Measurements from ENCODE around the gene SORCS2.

Gene SORCS2

DNA sequence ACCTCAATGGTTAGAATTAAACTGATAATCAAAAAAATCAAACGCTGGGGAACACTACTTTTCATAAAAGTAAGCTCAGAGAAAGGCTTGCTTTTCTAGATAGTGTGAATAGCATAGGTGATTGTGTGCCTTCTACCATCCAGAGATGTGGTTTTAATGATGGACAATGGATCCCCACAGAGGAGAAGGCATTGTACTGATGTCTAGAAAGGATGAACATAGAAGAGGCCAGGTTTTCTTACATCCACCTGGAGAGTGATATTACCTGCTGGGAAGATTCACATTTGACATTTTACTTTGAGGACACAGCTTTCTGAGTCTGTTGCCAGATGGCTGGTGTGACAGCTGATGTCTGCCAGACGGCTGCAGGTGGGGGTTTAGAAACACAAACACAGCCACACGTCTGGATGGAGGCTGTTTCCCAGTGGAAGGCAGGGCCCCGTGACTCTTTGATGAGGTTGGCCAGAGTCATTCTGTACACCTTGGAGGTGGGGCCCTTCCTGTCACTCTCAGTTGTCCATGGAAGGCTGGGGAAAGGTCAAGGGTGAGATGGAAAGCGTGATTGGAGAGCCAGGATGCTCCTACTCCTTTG is 128.0 kb downstream of the SORCS2 start:
- H3K9me3 ChIP-seq (ENCODE audit: control insufficient read depth, insufficient read depth, low read depth, low read length): no peaks in the 10 kb centered on the region
- CTCF ChIA-PET: no interaction called here
- no peaks in the 10 kb centered on the region for H3K36me3 ChIP-seq (ENCODE audit: control insufficient read depth in 2 of 2, insufficient read depth in 1 of 2, low read length in 2 of 2)
- POLR2A ChIA-PET: no interaction called here
- TF ChIP-seq ZNF223 (tag by site-specific recombination; IDR thresholded peaks at IDR 0.05) (no peak), ZNF776 (tag by site-specific recombination; IDR thresholded peaks at IDR 0.05; ENCODE audit: borderline replicate concordance) (no peak), ZNF555 (tag by site-specific recombination; conservative IDR thresholded peaks at IDR 0.05) (no peak), ZNF202 (tag by site-specific recombination; IDR thresholded peaks at IDR 0.05; ENCODE audit: borderline replicate concordance) (no peak), ZBTB20 (tag by site-specific recombination; IDR thresholded peaks at IDR 0.05) (no peak), ZNF629 (tag by site-specific recombination; IDR thresholded peaks at IDR 0.05) (no peak), ZNF138 (tag by site-specific recombination; IDR thresholded peaks at IDR 0.05; ENCODE audit: borderline replicate concordance) (no peak), ZNF426 (tag by site-specific recombination; IDR thresholded peaks at IDR 0.05) (no peak), ZSCAN30 (tag by site-specific recombination; IDR thresholded peaks at IDR 0.05) (no peak), OVOL3 (tag by site-specific recombination; IDR thresholded peaks at IDR 0.05) (no peak), KLF9 (tag by site-specific recombination; IDR thresholded peaks at IDR 0.05; ENCODE audit: low read depth) (no peak), GFI1B (tag by site-specific recombination; IDR thresholded peaks at IDR 0.05) (no peak), ZNF16 (tag by site-specific recombination; IDR thresholded peaks at IDR 0.05; ENCODE audit: low read depth) (no peak), TCF7L2 (IDR thresholded peaks at IDR 0.05; ENCODE audit: borderline replicate concordance, low read depth, low read length) (no peak), ZNF501 (tag by site-specific recombination; IDR thresholded peaks at IDR 0.05) (no peak)
- TF ChIP-seq, protein P1, sequence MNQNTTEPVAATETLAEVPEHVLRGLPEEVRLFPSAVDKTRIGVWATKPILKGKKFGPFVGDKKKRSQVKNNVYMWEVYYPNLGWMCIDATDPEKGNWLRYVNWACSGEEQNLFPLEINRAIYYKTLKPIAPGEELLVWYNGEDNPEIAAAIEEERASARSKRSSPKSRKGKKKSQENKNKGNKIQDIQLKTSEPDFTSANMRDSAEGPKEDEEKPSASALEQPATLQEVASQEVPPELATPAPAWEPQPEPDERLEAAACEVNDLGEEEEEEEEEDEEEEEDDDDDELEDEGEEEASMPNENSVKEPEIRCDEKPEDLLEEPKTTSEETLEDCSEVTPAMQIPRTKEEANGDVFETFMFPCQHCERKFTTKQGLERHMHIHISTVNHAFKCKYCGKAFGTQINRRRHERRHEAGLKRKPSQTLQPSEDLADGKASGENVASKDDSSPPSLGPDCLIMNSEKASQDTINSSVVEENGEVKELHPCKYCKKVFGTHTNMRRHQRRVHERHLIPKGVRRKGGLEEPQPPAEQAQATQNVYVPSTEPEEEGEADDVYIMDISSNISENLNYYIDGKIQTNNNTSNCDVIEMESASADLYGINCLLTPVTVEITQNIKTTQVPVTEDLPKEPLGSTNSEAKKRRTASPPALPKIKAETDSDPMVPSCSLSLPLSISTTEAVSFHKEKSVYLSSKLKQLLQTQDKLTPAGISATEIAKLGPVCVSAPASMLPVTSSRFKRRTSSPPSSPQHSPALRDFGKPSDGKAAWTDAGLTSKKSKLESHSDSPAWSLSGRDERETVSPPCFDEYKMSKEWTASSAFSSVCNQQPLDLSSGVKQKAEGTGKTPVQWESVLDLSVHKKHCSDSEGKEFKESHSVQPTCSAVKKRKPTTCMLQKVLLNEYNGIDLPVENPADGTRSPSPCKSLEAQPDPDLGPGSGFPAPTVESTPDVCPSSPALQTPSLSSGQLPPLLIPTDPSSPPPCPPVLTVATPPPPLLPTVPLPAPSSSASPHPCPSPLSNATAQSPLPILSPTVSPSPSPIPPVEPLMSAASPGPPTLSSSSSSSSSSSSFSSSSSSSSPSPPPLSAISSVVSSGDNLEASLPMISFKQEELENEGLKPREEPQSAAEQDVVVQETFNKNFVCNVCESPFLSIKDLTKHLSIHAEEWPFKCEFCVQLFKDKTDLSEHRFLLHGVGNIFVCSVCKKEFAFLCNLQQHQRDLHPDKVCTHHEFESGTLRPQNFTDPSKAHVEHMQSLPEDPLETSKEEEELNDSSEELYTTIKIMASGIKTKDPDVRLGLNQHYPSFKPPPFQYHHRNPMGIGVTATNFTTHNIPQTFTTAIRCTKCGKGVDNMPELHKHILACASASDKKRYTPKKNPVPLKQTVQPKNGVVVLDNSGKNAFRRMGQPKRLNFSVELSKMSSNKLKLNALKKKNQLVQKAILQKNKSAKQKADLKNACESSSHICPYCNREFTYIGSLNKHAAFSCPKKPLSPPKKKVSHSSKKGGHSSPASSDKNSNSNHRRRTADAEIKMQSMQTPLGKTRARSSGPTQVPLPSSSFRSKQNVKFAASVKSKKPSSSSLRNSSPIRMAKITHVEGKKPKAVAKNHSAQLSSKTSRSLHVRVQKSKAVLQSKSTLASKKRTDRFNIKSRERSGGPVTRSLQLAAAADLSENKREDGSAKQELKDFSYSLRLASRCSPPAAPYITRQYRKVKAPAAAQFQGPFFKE (tag by site-specific recombination; IDR thresholded peaks at IDR 0.05; ENCODE audit: borderline replicate concordance): no peak
- TF ChIP-seq, protein P2, sequence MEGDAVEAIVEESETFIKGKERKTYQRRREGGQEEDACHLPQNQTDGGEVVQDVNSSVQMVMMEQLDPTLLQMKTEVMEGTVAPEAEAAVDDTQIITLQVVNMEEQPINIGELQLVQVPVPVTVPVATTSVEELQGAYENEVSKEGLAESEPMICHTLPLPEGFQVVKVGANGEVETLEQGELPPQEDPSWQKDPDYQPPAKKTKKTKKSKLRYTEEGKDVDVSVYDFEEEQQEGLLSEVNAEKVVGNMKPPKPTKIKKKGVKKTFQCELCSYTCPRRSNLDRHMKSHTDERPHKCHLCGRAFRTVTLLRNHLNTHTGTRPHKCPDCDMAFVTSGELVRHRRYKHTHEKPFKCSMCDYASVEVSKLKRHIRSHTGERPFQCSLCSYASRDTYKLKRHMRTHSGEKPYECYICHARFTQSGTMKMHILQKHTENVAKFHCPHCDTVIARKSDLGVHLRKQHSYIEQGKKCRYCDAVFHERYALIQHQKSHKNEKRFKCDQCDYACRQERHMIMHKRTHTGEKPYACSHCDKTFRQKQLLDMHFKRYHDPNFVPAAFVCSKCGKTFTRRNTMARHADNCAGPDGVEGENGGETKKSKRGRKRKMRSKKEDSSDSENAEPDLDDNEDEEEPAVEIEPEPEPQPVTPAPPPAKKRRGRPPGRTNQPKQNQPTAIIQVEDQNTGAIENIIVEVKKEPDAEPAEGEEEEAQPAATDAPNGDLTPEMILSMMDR (tag by site-specific recombination; IDR thresholded peaks at IDR 0.05): no peak
- TF ChIP-seq, protein P3, sequence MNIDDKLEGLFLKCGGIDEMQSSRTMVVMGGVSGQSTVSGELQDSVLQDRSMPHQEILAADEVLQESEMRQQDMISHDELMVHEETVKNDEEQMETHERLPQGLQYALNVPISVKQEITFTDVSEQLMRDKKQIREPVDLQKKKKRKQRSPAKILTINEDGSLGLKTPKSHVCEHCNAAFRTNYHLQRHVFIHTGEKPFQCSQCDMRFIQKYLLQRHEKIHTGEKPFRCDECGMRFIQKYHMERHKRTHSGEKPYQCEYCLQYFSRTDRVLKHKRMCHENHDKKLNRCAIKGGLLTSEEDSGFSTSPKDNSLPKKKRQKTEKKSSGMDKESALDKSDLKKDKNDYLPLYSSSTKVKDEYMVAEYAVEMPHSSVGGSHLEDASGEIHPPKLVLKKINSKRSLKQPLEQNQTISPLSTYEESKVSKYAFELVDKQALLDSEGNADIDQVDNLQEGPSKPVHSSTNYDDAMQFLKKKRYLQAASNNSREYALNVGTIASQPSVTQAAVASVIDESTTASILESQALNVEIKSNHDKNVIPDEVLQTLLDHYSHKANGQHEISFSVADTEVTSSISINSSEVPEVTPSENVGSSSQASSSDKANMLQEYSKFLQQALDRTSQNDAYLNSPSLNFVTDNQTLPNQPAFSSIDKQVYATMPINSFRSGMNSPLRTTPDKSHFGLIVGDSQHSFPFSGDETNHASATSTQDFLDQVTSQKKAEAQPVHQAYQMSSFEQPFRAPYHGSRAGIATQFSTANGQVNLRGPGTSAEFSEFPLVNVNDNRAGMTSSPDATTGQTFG (tag by site-specific recombination; IDR thresholded peaks at IDR 0.05; ENCODE audit: borderline replicate concordance): no peak
- TF ChIP-seq, protein P4, sequence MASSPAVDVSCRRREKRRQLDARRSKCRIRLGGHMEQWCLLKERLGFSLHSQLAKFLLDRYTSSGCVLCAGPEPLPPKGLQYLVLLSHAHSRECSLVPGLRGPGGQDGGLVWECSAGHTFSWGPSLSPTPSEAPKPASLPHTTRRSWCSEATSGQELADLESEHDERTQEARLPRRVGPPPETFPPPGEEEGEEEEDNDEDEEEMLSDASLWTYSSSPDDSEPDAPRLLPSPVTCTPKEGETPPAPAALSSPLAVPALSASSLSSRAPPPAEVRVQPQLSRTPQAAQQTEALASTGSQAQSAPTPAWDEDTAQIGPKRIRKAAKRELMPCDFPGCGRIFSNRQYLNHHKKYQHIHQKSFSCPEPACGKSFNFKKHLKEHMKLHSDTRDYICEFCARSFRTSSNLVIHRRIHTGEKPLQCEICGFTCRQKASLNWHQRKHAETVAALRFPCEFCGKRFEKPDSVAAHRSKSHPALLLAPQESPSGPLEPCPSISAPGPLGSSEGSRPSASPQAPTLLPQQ (tag by site-specific recombination; IDR thresholded peaks at IDR 0.05): no peak
- TF ChIP-seq, protein P5, sequence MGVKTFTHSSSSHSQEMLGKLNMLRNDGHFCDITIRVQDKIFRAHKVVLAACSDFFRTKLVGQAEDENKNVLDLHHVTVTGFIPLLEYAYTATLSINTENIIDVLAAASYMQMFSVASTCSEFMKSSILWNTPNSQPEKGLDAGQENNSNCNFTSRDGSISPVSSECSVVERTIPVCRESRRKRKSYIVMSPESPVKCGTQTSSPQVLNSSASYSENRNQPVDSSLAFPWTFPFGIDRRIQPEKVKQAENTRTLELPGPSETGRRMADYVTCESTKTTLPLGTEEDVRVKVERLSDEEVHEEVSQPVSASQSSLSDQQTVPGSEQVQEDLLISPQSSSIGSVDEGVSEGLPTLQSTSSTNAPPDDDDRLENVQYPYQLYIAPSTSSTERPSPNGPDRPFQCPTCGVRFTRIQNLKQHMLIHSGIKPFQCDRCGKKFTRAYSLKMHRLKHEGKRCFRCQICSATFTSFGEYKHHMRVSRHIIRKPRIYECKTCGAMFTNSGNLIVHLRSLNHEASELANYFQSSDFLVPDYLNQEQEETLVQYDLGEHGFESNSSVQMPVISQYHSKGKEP (tag by site-specific recombination; IDR thresholded peaks at IDR 0.05): no peak
- H3K4me1 ChIP-seq (ENCODE audit: control insufficient read depth, insufficient read depth, low read length): no peaks in the 10 kb centered on the region
- H3K4me3 ChIP-seq (ENCODE audit: low read depth, low read length): no peak overlapping the region
- no peak overlapping the region for H3K27ac ChIP-seq (ENCODE audit: extremely low read depth, low read depth, low read length)

All from HEK293 (cell line).